Metanephros (tissue), 1 donor: Measurements from ENCODE around the gene SMPD1. TPM values are rescaled to one million over a fixed set of nuclear protein-coding genes. Genes with fewer than 3 reads are reported as not detected.

Source experiments
- total RNA-seq: library from RNA; depleted of rRNA; stranded (reverse); fragments of >200 nt; gene quantifications from one replicate; pipeline ENCODE4 v1.2.3, GENCODE V29; 2014

The SMPD1 gene
- total RNA-seq: 27.4 TPM

GRCh38 chr11:6389905-6390717 is at the start of gene SMPD1:
TSS of gene SMPD1 (plus strand) at chr11:6390474. CDS start at chr11:6390599, 125 bp downstream.

GRCh38 chr11:6419009-6419631 is 28.8 kb downstream of the SMPD1 start, which contains the start of gene APBB1:
TSS of gene APBB1 (minus strand) at chr11:6419094. CDS start at chr11:6411347, 7,747 bp downstream.

GRCh38 chr11:6440906-6441358 is 50.7 kb downstream of the SMPD1 start, which contains the start of gene HPX:
TSS of gene HPX (minus strand) at chr11:6440987. CDS start at chr11:6440963, 24 bp downstream.

Other genes with a start within 250 kb of the SMPD1 start
- gene OR52B2, start 220.1 kb upstream of the SMPD1 start, total RNA-seq: not detected
- gene OR52W1, start 191.2 kb upstream of the SMPD1 start, total RNA-seq: not detected
- not detected for gene C11orf42, start 184.9 kb upstream of the SMPD1 start, total RNA-seq
- 57.0 TPM for gene FHIP1B, start 155.8 kb upstream of the SMPD1 start, total RNA-seq
- gene CNGA4, start 151.4 kb upstream of the SMPD1 start, total RNA-seq: 0.23 TPM
- gene CCKBR, start 130.6 kb upstream of the SMPD1 start, total RNA-seq: 0.41 TPM
- 25.0 TPM for gene CAVIN3, start 70.0 kb upstream of the SMPD1 start, total RNA-seq
- 61.8 TPM for gene APBB1, start 28.6 kb downstream of the SMPD1 start, total RNA-seq
- 2.5 TPM for gene HPX, start 50.5 kb downstream of the SMPD1 start, total RNA-seq
- gene TRIM3, start 83.5 kb downstream of the SMPD1 start, total RNA-seq: 48.8 TPM
- 44.1 TPM for gene ARFIP2, start 90.9 kb downstream of the SMPD1 start, total RNA-seq
- gene TIMM10B, start 91.0 kb downstream of the SMPD1 start, total RNA-seq: 22.5 TPM
- gene DNHD1, start 106.8 kb downstream of the SMPD1 start, total RNA-seq: 11.6 TPM
- 19.6 TPM for gene RRP8, start 213.1 kb downstream of the SMPD1 start, total RNA-seq
- gene ILK, start 213.3 kb downstream of the SMPD1 start, total RNA-seq: 143 TPM
- gene TAF10, start 221.7 kb downstream of the SMPD1 start, total RNA-seq: 56.2 TPM
- 113 TPM for gene TPP1, start 228.9 kb downstream of the SMPD1 start, total RNA-seq